ENCODE results near the gene SRGAP3. TPM values are rescaled to one million over a fixed set of nuclear protein-coding genes. Genes with fewer than 3 reads are reported as not detected.
A peak's percentile ranks its signal among the peaks of the same experiment; 100 is the strongest.

The SRGAP3 gene
- total RNA-seq, 2 experiments from 2014 or later: 2.8 to 3.2 TPM

DNA sequence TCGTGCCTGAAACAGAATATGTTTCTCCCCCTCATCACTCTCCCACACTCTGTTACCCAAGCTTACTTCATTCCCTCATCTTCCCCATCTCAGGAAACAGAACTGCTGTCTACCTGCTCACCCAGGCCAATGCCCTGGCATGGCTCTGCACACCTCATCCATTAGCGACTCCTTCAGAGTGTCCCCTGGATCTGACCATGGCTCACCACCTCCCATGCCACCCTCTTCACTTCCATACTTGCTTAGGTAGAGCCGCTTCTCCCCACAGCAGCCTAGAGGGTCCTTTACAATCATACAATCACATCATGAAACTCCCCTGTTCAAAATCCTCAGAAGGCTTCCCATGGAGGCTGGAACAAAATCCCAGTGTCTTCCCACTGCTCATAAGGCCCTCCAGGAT lies 252.3 kb downstream of the SRGAP3 start:
- CTCF ChIA-PET: interaction anchor here (1.4 to 2.2 kb wide), 2 partner anchors 10 to 305 kb away, joined by 6 to 8 read pairs; no protein-coding TSS in a partner anchor

DNA sequence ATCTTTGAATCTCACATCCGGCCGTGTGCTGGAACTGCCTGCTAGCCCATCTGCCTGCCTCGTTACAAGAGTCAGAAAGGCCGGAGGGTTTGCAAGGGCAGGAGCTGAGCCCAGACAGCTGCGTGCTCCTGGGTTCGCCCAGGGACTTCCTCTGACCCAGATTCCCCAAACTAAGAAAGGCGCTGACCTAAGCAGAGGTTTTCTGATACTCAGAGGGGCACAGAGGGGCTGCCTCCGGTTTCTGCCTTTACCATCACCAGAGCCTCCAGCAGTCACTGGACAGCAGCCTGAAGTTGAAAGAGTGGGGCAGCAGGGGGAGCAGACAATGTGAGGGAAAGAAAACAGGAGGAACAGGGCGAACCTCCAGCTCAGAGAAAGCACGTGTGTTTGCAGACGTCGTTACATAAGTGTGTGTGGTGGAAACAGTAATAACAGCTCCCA lies 252.7 kb downstream of the SRGAP3 start:
- Mint-ChIP-seq H3K4me3 (no peak overlapping the region), H3K27me3 (peaks cover 9% of the 10 kb centered on the region), H3K4me1 (no peaks in the 10 kb centered on the region), H3K9me3 (ENCODE audit: low read depth) (no peaks in the 10 kb centered on the region), H3K27ac (no peak overlapping the region), H3K36me3 (no peaks in the 10 kb centered on the region)
- ATAC-seq: no peak
- CTCF ChIA-PET: interaction anchor here (2.2 kb wide), 1 partner anchor 305 kb away, joined by 6 read pairs; no protein-coding TSS in a partner anchor
- DNase-seq: no peak

More for the DNA sequence above, 252.3 kb downstream of the SRGAP3 start:
- DNase-seq (no peak), ATAC-seq (no peak)
- H3K36me3 Mint-ChIP-seq: no peaks in the 10 kb centered on the region
- H3K4me3 Mint-ChIP-seq: no peak overlapping the region
- H3K27me3 Mint-ChIP-seq: peaks cover 9% of the 10 kb centered on the region
- H3K27ac Mint-ChIP-seq: no peak overlapping the region
- no peaks in the 10 kb centered on the region for H3K9me3 Mint-ChIP-seq (ENCODE audit: low read depth)
- no peaks in the 10 kb centered on the region for H3K4me1 Mint-ChIP-seq

DNA sequence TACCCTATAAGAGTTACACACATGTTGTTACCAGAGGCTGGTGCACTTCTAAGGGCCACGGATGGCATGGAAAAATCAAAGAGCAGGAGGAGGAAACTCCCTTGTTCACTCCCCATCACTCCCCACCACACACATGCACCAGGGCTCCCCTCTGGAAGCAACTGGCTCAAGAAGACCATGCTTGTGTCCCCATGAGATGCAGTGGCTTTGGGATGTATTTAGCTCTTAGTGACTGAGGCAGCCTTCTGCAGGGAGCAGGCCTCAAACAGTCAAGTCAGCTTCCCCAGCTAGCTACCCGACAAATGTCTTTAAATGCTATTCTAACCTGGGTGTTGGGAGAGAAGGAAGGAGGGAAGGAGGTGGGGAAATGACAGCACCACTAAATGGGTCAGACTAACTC lies 253.2 kb downstream of the SRGAP3 start:
- Mint-ChIP-seq H3K27ac (no peak overlapping the region), H3K4me1 (no peaks in the 10 kb centered on the region), H3K36me3 (no peaks in the 10 kb centered on the region), H3K27me3 (peaks cover 6% of the 10 kb centered on the region), H3K9me3 (ENCODE audit: low read depth) (no peaks in the 10 kb centered on the region), H3K4me3 (no peak overlapping the region)
- CTCF ChIA-PET: interaction anchor here (2.2 kb wide), 1 partner anchor 306 kb away, joined by 6 read pairs; no protein-coding TSS in a partner anchor
- ATAC-seq (no peak), DNase-seq (no peak)

DNA sequence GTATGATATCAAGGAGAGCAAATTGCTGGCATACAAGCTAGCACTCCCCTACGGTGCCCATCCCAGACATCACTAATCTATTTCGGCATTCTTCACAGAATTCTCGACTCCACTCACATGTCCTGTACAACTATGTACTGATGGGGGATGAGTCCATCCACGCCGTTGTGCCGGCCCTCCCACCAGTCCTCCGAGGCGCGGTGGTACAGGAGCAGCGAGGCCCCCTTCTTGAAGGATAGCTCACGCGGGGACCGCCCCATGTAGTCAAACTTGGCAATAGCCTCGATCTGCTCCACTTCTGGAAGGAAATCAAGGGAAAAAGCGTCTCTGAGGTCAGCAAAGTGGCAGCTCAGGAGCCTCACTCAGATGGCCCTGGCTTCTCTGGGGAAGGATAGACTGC lies 255.2 kb downstream of the SRGAP3 start:
- H3K27me3 Mint-ChIP-seq: no peaks in the 10 kb centered on the region
- CTCF ChIA-PET: interaction anchor here (1.5 kb wide), 1 partner anchor 11 kb away, joined by 4 read pairs; no protein-coding TSS in a partner anchor
- no peaks in the 10 kb centered on the region for H3K36me3 Mint-ChIP-seq
- ATAC-seq (no peak), DNase-seq (no peak)
- no peak overlapping the region for H3K27ac Mint-ChIP-seq
- no peaks in the 10 kb centered on the region for H3K9me3 Mint-ChIP-seq (ENCODE audit: low read depth)
- no peak overlapping the region for H3K4me3 Mint-ChIP-seq
- no peaks in the 10 kb centered on the region for H3K4me1 Mint-ChIP-seq

DNA sequence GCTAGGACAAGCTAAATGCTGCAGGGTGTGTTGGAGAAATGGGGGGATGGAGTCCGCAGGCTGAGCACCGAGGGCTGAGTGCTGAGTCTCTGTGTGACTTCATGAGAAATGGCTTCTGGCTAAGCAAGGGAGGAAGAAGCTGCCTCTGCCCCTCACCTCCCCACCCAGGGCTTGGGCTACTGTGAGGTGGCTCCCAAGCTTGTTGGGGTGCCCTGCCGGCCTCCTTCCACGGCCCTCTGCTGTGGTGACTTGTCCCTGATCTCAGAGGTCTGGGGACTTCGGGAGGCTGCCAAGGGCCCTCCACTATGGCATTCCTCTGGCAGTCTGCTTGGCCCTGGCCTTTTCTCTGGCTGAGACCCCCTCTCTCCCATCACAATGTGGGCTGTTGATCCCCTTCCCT lies 256.1 kb downstream of the SRGAP3 start:
- DNase-seq (no peak), ATAC-seq (no peak)
- Mint-ChIP-seq H3K9me3 (ENCODE audit: low read depth) (no peaks in the 10 kb centered on the region), H3K36me3 (no peaks in the 10 kb centered on the region), H3K27me3 (no peaks in the 10 kb centered on the region), H3K4me3 (no peak overlapping the region), H3K27ac (no peak overlapping the region), H3K4me1 (no peaks in the 10 kb centered on the region)
- CTCF ChIA-PET: no interaction called here

DNA sequence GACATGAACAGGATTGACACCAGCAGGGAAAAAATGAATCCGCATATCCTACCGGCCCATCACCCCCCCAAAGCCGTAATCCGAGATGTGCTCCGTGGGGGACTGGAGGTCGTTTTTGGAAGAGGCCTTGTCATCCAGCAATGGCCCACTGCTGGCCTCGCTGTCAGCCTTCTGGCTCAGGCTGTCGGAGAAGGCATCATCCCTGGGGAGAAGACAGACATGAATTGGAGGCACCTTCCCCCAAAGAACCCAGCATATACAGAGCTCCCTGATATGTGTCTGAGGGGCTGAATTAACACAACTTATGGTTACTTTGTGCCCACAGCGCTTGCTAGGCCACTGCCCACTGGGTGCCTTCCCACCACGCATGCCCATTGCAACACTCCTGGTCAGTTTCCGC lies 256.6 kb downstream of the SRGAP3 start:
- Mint-ChIP-seq H3K9me3 (ENCODE audit: low read depth) (no peaks in the 10 kb centered on the region), H3K4me1 (no peaks in the 10 kb centered on the region), H3K36me3 (no peaks in the 10 kb centered on the region), H3K27ac (no peak overlapping the region), H3K27me3 (no peaks in the 10 kb centered on the region), H3K4me3 (no peak overlapping the region)
- ATAC-seq (no peak), DNase-seq (no peak)
- CTCF ChIA-PET: no interaction called here

- Mint-ChIP-seq H3K36me3 (no peaks in the 10 kb centered on the region), H3K27ac (no peak overlapping the region), H3K9me3 (ENCODE audit: low read depth) (no peaks in the 10 kb centered on the region), H3K4me3 (no peak overlapping the region), H3K27me3 (no peaks in the 10 kb centered on the region), H3K4me1 (no peaks in the 10 kb centered on the region)
- DNase-seq (no peak), ATAC-seq (no peak)
- CTCF ChIA-PET: interaction anchor here (1.8 kb wide), 1 partner anchor 310 kb away, joined by 7 read pairs; no protein-coding TSS in a partner anchor
Measured at GRCh38 chr3:8992199-8992598, 257.2 kb downstream of the SRGAP3 start.

- DNase-seq (no peak), ATAC-seq (no peak)
- H3K27me3 Mint-ChIP-seq: no peaks in the 10 kb centered on the region
- no peak overlapping the region for H3K4me3 Mint-ChIP-seq
- H3K4me1 Mint-ChIP-seq: no peaks in the 10 kb centered on the region
- no peaks in the 10 kb centered on the region for H3K36me3 Mint-ChIP-seq
- CTCF ChIA-PET: interaction anchor here (1.2 to 4.8 kb wide), 4 partner anchors 18 to 311 kb away, joined by 3 to 39 read pairs (median 8); no protein-coding TSS in a partner anchor
- no peak overlapping the region for H3K27ac Mint-ChIP-seq
- no peaks in the 10 kb centered on the region for H3K9me3 Mint-ChIP-seq (ENCODE audit: low read depth)
Measured at GRCh38 chr3:8990266-8991215, 258.9 kb downstream of the SRGAP3 start.

DNA sequence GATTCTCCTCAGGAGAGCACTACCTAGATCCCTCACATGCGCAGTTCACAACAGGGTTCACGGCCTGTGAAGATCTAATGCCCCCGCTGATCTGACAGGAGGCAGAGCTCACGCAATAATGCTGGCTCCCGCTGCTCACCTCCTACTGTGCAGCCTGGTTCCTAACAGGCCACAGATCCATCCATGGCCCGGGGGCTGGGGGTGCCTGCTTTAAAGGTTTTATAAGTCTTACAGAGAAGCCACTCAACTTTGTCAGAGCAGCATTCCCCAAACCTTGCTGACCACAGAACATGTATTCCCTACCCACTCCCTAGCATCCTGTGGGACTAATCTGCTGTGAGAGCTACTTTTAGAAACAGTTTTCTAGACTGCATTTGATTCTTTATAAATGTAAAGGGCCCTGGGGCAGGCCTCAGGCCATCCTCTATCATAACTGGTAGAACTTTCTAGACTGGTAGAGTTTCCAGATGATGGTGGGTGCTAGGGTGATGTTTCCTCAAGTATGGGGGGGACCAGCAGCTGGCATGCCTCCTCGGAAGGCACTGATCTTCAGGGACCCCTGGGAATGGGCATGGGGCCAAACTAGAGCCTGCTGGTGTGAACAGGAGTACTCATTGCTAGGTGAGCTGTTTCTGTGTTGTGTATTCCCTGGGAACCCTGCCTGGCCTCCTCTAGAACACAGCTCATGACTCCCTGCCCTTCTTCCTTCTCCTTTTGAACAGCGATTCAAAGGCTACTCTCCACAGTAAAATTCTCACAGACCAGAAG lies 260.5 kb downstream of the SRGAP3 start:
- H3K9me3 Mint-ChIP-seq (ENCODE audit: low read depth): no peaks in the 10 kb centered on the region
- DNase-seq (no peak), ATAC-seq (no peak)
- no peak overlapping the region for H3K4me3 Mint-ChIP-seq
- CTCF ChIA-PET: interaction anchor here (1.0 to 5.3 kb wide), 17 partner anchors 9 to 342 kb away, joined by 3 to 69 read pairs (median 5); partner anchors contain the start of genes RAD18 and SRGAP3
- H3K4me1 Mint-ChIP-seq: no peaks in the 10 kb centered on the region
- no peak overlapping the region for H3K27ac Mint-ChIP-seq
- no peaks in the 10 kb centered on the region for H3K27me3 Mint-ChIP-seq
- no peaks in the 10 kb centered on the region for H3K36me3 Mint-ChIP-seq

GRCh38 chr3:8988384-8988655 lies 261.1 kb downstream of the SRGAP3 start:
- ATAC-seq (no peak), DNase-seq (no peak)
- Mint-ChIP-seq H3K27ac (no peak overlapping the region), H3K36me3 (no peaks in the 10 kb centered on the region), H3K4me3 (no peak overlapping the region), H3K27me3 (no peaks in the 10 kb centered on the region), H3K4me1 (no peaks in the 10 kb centered on the region), H3K9me3 (ENCODE audit: low read depth) (no peaks in the 10 kb centered on the region)
- CTCF ChIA-PET: interaction anchor here (0.6 to 5.3 kb wide), 19 partner anchors 8 to 340 kb away, joined by 3 to 69 read pairs (median 5); partner anchors contain the start of genes RAD18 and SRGAP3

DNA sequence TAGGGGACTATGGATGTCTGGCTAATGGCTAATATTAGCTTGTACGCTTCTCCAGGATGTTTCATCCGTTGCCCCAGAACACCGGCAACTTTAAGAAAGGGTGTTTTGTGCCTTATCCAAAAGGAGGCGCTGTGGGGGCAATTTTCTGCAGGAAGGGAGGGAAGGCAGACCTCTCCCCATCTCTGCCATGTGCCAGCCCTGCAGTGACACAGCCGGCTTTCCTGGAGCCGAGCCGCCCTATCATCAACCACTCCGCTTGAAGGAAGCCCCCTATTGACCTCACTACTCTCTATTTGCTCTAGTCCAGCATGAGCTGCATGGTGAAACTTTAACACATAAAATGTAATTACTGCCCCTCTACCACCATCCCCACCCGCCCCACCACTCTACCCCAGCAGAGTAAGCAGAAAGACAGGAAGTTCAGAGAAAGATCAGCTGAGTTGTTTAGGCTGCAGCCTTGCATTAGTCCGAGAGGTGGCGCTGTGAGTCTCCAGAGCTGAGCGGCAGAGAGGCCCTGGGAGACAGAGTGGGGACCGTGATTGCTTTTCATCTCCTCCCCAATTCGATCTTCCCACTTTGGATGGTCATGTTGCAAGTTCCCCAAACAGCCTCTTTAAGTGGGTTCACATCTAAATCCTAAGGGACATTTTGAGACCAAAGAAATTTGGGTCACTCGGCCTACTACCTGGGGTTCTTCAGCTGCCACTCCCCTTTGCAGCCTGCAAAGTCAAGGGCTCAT lies 261.6 kb downstream of the SRGAP3 start:
- DNase-seq (peak; percentile 74), ATAC-seq (peak; percentile 87)
- Mint-ChIP-seq H3K27ac (no peak overlapping the region), H3K27me3 (peaks cover 2% of the 10 kb centered on the region), H3K36me3 (no peaks in the 10 kb centered on the region), H3K9me3 (ENCODE audit: low read depth) (no peaks in the 10 kb centered on the region), H3K4me1 (no peaks in the 10 kb centered on the region), H3K4me3 (no peak overlapping the region)
- CTCF ChIA-PET: interaction anchor here (0.6 to 5.3 kb wide), 22 partner anchors 8 to 365 kb away, joined by 3 to 69 read pairs (median 5); partner anchors contain the start of genes RAD18 and SRGAP3

DNA sequence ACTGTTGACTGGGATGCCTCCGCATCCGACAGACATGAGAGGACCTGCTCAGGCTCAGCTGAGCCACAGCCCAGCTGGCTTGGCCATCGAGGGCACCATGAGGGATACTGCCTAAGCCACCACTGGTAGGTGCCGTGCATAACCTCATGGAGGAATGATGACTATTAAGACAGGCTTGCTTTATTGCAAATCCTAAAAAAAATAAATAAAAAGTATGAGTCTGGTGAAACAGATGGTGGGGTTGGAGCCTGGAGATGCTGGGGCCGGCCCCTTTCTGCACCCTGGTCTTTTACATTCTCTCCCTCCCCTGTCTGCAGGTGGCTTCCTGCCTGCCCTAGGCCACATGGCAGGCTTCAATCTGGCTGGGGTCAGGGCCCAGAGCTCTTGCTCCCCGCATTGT lies 262.2 kb downstream of the SRGAP3 start:
- H3K27me3 Mint-ChIP-seq: peaks cover 2% of the 10 kb centered on the region
- H3K9me3 Mint-ChIP-seq (ENCODE audit: low read depth): no peaks in the 10 kb centered on the region
- no peaks in the 10 kb centered on the region for H3K4me1 Mint-ChIP-seq
- DNase-seq (no peak), ATAC-seq (no peak)
- no peaks in the 10 kb centered on the region for H3K36me3 Mint-ChIP-seq
- no peak overlapping the region for H3K27ac Mint-ChIP-seq
- CTCF ChIA-PET: interaction anchor here (1.0 to 5.3 kb wide), 18 partner anchors 7 to 366 kb away, joined by 3 to 69 read pairs (median 5); partner anchors contain the start of genes RAD18 and SRGAP3
- no peak overlapping the region for H3K4me3 Mint-ChIP-seq

DNA sequence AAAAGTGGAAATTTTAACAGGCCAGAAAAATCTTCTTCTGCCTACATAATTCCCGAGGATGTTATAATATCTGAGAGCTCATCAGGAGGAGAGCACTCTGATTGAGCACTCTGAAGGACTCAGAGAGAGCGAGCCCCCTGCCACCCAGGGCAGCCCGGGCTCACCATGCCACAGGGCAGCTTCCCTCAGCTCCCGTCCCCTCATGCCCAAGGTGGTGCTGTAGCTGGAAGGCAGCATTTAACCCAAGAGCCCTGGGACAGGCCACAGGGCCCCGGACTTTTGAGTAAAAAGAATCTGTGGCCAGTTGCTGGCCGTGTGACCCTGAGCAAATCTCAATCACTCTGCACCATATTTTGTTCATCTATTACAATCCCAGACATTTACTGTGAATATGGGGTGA lies 262.7 kb downstream of the SRGAP3 start:
- CTCF ChIA-PET: interaction anchor here (1.3 to 5.3 kb wide), 7 partner anchors 8 to 366 kb away, joined by 3 to 69 read pairs (median 8); no protein-coding TSS in a partner anchor
- Mint-ChIP-seq H3K36me3 (no peaks in the 10 kb centered on the region), H3K4me3 (no peak overlapping the region), H3K27ac (no peak overlapping the region), H3K9me3 (ENCODE audit: low read depth) (no peaks in the 10 kb centered on the region), H3K4me1 (no peaks in the 10 kb centered on the region), H3K27me3 (peaks cover 4% of the 10 kb centered on the region)
- ATAC-seq: no peak
- no peak for DNase-seq
